Astrocyte (in vitro differentiated cells and primary cell): Measurements from ENCODE around the gene KLHL8.

Experiments
- EZH2 ChIP-seq: IDR thresholded peaks from 2 replicates; pipeline ENCODE4 v1.6.1; 2012; ENCODE audit warnings: mild to moderate bottlenecking, low read length, inconsistent platforms; ENCODE audit not compliant: insufficient read depth
- TF ChIP-seq, protein P1 (sequence below): IDR thresholded peaks from 2 replicates; pipeline ENCODE4 v1.5.1; 2011; ENCODE audit warnings: low read depth, mild to moderate bottlenecking, inconsistent platforms, low read length, moderate library complexity; ENCODE audit not compliant: insufficient read depth

DNA sequence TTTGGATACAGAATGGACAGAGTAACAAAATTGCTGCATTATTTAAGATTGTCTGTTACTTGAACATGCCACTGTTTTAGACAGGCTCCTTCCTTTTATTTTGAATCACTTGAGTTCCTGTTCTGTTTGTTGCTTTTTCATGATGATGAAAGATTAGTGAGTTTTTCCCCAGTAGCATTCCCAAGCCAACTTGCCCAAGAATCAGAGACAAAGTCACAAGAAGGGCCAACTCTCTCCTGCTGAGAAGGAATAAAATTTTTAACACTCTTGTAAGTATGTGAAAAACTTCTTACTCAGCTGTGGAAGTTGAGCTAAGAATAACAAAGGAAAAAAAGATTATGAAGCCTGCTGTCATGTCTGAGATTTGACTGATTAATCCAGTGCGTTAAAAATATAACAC, 104.2 kb downstream of the KLHL8 start:
- TF ChIP-seq EZH2: no peak
- TF ChIP-seq, protein P1, sequence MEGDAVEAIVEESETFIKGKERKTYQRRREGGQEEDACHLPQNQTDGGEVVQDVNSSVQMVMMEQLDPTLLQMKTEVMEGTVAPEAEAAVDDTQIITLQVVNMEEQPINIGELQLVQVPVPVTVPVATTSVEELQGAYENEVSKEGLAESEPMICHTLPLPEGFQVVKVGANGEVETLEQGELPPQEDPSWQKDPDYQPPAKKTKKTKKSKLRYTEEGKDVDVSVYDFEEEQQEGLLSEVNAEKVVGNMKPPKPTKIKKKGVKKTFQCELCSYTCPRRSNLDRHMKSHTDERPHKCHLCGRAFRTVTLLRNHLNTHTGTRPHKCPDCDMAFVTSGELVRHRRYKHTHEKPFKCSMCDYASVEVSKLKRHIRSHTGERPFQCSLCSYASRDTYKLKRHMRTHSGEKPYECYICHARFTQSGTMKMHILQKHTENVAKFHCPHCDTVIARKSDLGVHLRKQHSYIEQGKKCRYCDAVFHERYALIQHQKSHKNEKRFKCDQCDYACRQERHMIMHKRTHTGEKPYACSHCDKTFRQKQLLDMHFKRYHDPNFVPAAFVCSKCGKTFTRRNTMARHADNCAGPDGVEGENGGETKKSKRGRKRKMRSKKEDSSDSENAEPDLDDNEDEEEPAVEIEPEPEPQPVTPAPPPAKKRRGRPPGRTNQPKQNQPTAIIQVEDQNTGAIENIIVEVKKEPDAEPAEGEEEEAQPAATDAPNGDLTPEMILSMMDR: no peak
